DOHH2 (cell line): ENCODE results near the gene APOA4.

Experiments used
- EZH2phosphoT487 ChIP-seq: fragments of 200-600 bp; sonication (generic); IDR thresholded peaks from 2 replicates; pipeline ENCODE4 v1.6.1; 2017; ENCODE audit warnings: borderline replicate concordance, mild to moderate bottlenecking, antibody characterized with exemption, low read length, moderate library complexity, mixed read lengths
- TF ChIP-seq, protein P1 (sequence below): fragments of 200-600 bp; sonication (generic); IDR thresholded peaks from one replicate; pipeline ENCODE4 v1.5.1; 2014; ENCODE audit warnings: antibody characterized with exemption, mild to moderate bottlenecking, low read depth, low read length; ENCODE audit not compliant: poor library complexity, severe bottlenecking

- TF ChIP-seq, protein P1, sequence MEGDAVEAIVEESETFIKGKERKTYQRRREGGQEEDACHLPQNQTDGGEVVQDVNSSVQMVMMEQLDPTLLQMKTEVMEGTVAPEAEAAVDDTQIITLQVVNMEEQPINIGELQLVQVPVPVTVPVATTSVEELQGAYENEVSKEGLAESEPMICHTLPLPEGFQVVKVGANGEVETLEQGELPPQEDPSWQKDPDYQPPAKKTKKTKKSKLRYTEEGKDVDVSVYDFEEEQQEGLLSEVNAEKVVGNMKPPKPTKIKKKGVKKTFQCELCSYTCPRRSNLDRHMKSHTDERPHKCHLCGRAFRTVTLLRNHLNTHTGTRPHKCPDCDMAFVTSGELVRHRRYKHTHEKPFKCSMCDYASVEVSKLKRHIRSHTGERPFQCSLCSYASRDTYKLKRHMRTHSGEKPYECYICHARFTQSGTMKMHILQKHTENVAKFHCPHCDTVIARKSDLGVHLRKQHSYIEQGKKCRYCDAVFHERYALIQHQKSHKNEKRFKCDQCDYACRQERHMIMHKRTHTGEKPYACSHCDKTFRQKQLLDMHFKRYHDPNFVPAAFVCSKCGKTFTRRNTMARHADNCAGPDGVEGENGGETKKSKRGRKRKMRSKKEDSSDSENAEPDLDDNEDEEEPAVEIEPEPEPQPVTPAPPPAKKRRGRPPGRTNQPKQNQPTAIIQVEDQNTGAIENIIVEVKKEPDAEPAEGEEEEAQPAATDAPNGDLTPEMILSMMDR, result no peak
- TF ChIP-seq EZH2phosphoT487, result no peak
These were observed 8.6 kb downstream of the APOA4 start for GRCh38 chr11:116814502-116814901.
